ENCODE results near the gene GPAM.
"Not testable (repeated sequence)": the region's sequence is repeated elsewhere in the genome, so short reads cannot be mapped to it uniquely, and the experiment has no call there.

The GPAM gene

DNA sequence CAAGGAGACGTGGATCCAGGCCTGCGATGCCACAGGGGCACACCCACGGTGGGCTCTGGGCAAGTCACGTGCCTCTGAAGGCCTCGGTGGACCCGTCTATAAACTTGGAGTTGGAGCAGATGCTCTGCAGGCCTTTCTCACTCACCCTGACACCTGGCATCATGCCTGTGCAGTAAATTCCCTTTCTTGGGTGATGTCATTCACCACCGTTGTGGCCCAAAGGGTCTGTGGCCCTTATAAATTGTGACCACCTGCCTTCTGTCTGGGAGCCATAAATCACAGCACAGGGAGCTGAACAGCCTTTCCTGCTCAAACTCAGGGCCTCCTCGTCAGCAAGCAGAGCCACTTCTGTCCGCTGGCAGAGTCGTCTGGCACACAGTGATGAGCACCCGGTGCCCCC is 52.2 kb downstream of the GPAM start:
- DNase-seq, result no peak

DNA sequence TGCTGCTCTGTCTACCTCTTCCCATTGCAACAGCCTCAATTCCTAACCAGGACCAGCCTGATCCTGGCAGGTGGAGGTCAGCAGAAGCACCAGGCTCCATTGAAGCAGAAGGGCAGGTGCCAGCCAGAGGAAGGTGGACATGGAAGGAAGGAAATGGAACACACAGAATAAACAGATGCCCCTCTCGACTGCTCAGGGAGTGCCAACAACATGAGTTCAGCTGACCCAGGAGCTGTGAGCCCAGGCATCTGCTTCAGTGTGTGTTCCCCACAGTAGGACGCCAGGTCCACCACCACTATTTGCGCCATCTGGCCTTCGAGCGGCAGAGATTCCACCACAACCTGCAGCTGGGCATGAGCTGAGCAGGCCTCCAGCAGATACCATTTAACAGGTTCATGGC is 56.7 kb downstream of the GPAM start:
- DNase-seq, result no peak

DNA sequence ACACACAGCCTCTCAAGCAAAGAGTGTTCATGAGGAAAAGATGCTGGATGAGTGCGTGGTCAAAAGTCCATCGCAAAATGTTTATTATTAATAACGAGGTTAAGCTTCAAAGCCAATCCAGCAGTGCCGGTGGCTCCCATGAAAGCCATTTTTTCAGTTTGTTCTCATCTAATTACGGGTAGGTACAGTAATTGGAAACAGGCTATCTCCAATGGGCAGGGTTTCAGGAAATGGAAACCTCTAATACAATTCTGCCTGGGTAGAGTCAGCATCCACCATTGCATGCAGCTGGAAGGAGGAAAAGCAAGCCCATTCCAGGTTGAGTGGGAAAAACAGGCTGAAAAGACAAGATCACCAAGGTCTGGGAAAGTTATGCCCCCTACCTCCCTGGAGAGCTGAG is 57.4 kb downstream of the GPAM start:
- DNase-seq, result no peak

DNA sequence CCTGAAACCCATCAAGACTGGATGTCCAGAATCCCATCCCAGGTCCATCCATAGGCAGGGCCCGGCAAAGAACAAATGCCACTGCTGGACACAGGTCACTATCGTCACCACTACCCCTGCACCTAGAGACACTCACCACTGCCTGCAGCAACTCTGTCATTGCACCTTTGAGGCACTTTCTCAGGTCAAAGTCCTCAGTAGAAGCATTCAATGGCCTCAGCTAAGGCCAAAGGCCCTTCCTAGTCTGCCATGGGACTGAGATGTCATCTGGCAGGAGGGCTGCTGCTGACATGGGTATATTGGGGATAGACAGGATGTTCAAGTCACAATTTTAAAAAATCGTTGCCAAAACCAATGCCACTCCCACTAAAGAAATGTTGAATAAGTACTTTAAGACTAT is 58.7 kb downstream of the GPAM start:
- DNase-seq, result no peak

DNA sequence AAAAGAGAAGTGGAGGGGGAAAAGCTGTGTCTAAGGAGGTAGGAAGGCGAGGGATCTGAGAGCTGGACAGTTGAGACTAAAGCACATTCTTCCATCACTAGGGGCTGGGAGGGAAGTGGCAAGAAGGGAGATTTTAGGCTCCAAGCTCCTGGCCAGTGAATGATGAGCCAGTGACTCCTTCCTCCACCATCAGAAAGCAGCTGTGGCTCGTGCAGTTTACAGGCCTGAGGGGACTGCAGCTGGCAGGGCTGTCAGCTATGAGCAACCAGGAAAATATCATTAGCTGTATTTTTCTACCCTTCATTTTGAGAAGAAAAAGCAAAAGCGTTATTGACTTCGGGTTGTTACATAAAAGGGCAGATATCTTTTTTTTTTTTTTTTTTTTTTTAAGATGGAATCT is 60.7 kb downstream of the GPAM start:
- DNase-seq, result no peak

DNA sequence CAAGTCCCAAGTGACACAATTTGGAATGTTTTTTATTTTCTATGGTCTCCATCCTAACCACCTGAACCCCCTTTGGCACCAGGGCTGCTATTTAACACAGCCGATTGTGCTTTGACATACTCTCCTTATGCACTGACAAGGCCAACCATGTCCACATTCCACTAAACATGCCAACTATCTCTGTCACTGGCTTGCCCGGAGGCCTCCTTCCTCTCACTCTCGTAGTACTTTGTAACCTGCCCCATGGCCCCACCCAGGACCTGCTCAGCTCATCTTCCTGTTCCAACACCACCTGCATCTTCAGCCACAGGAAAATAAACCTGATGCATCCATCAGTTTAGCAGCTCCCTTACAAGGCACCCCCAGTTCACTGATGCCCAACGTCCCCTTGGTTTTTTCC is 63.1 kb downstream of the GPAM start:
- no peak for DNase-seq

DNA sequence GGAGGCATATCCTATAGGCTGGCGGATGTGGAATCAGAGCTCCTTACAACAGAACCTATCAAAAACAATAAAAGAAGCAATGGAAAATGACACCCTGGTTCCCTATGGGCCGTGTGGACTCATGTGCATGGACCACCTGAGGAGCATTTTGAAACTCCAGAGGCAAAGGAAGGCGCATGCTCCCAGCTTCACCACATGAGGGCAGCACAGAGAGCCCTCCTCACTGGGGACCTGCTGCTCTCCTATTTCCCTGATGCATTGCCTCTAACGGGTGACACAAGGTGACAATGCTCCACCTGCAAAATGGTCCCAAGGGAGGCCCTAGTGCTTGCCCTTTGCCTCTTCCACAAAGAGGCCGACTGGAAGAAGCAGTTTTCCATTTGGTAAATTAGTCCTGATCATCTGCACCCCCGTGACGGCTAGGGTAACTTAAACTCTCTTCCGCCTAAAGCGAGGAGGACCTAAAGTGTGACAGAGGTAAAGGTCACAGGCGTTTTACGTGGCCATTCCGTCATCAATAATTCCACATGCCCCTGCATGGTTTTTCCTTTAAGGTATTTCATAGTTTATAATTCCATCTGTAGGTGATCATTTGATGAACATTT is 67.7 kb downstream of the GPAM start:
- no peak for DNase-seq

DNA sequence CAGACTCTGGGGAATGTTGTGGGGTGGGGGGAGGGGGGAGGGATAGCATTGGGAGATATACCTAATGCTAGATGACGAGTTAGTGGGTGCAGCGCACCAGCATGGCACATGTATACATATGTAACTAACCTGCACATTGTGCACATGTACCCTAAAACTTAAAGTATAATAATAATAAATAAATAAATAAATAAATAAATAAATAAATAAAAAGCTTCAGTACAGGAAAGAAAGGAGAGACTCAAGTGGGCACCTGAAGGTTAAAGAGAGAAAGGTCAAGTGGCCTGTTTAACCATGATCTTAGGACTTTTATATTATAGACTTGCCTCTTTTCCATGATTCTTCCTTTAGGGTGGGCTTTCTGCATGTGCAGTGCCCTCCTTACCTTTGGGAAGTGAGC is 73.8 kb downstream of the GPAM start:
- not testable (repeated sequence) for DNase-seq
